ENCODE measurements around the gene SVEP1. TPM values are rescaled to one million over a fixed set of nuclear protein-coding genes. Genes with fewer than 3 reads are reported as not detected.

The SVEP1 gene
- total and polyA plus RNA-seq, 9 donors = 13.7 to 35.3 (median 24.8) TPM

DNA sequence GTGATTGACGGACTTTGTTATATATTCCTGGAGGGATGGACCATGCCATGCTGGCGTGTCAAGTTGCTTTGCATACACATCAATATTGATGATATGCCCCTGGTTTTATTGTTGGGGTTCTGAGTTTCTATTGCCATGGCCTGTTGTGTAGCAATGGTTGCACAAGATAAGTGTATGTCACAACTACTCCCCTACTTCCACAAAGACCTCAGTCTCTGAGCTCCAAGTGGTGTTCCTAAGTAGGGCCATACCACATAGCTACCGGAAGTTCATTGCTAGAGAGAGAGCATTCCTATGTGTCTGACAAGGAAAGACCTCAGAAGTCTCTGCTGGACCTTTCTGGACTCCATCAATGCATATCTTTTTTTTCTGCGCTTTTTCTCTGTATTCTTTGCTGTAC lies 261.6 kb downstream of the SVEP1 start:
- Histone ChIP-seq H3K36me3 (ENCODE audit: control insufficient read depth, insufficient read depth, low read length) (no peaks in the 10 kb centered on the region), H3K4me3 (ENCODE audit: low read length) (no peak overlapping the region), H3K4me1 (ENCODE audit: control insufficient read depth, insufficient read depth, low read length) (no peaks in the 10 kb centered on the region), H3K27ac (ENCODE audit: low read length) (no peak overlapping the region), H3K9me3 (replicated peaks; ENCODE audit: control insufficient read depth, low read depth, low read length) (no peaks in the 10 kb centered on the region), H3K27me3 (ENCODE audit: control insufficient read depth, insufficient read depth, low read length) (no peaks in the 10 kb centered on the region)
- DNase-seq = no peak
- no CpG with 5 or more reads among the region's 4 CpGs for WGBS (ENCODE audit: insufficient coverage)

DNA sequence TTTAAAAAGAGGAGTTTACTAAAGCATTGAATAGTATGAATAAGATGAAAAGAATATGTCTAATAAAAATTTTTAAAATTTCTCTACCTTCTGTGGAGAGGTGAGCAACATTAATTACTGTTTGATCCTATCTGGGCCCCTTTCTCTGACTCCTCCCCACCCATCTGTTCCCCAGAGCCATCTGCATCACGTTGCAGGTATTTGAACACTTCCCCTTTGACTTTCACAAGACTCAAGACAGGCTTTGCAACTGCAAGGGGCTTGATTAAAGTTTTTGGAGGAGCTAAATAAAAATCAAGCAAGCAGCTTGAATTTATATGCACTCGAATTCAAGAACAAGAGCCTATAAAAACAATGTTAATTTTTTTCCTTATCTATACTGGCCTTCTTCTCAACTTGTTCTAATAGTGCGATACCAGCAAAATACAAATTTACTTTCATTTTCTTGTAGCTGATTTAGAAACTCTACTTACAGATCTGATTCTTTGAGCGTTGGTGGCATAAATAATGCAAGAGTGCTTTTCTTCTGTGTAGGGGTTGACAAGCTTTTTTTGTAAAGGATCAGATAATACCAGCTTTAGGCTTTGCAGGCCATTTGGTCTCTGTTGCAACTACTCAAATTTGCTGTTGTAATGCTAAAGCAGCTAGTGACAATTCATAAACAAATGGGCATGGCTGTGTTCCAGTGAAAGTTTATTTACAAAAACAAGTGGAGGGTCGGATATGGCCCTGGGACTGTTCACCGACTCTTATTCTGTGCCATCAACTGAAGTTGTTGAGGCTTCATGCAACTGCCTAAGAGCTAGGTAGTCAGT lies 263.1 kb downstream of the SVEP1 start:
- no peak for DNase-seq
- H3K27ac ChIP-seq (ENCODE audit: low read length) = no peak overlapping the region
- H3K4me1 ChIP-seq (ENCODE audit: control insufficient read depth, insufficient read depth, low read length) = no peaks in the 10 kb centered on the region
- H3K27me3 ChIP-seq (ENCODE audit: control insufficient read depth, insufficient read depth, low read length) = no peaks in the 10 kb centered on the region
- WGBS (ENCODE audit: insufficient coverage) = 42% methylated on average over 2 of the region's 6 CpGs
- H3K36me3 ChIP-seq (ENCODE audit: control insufficient read depth, insufficient read depth, low read length) = no peaks in the 10 kb centered on the region
- H3K9me3 ChIP-seq (replicated peaks; ENCODE audit: control insufficient read depth, low read depth, low read length) = no peaks in the 10 kb centered on the region
- no peak overlapping the region for H3K4me3 ChIP-seq (ENCODE audit: low read length)

Other genes with a start within 250 kb of the SVEP1 start
- gene TXNDC8, start 241.9 kb downstream of the SVEP1 start, total RNA-seq = not detected
- not detected for gene TXNDC8, start 241.9 kb downstream of the SVEP1 start, polyA plus RNA-seq (ENCODE audit: insufficient read depth in 1 of 8, insufficient read length in 8 of 8, low replicate concordance in 1 of 8)
- gene MUSK, start 89.0 kb upstream of the SVEP1 start, total RNA-seq = 13.2 TPM
- 10 to 100 TPM in 7 of 8 donors, 1 to 10 TPM in 1; 9.3 to 16.6 (median 12.8) TPM for gene MUSK, start 89.0 kb upstream of the SVEP1 start, polyA plus RNA-seq (ENCODE audit: insufficient read depth in 1 of 8, insufficient read length in 8 of 8, low replicate concordance in 1 of 8)

Measured in muscle of leg (tissue), 11 donors.